Neural cell (in vitro differentiated cells): ENCODE data around the gene SEMA7A.

Experiments used
- CTCF ChIP-seq: fragments of 450-650 bp; IDR thresholded peaks from 2 replicates; pipeline ENCODE4 v1.5.1; 2014; ENCODE audit warnings: antibody characterized with exemption, mild to moderate bottlenecking, moderate library complexity; ENCODE audit not compliant: poor library complexity, severe bottlenecking
- MXI1 ChIP-seq: fragments of 450-650 bp; conservative IDR thresholded peaks from 2 replicates; pipeline ENCODE4 v1.6.1; 2014; ENCODE audit warnings: antibody characterized with exemption, mild to moderate bottlenecking; ENCODE audit not compliant: poor library complexity, severe bottlenecking
- RAD21 ChIP-seq: fragments of 450-650 bp; conservative IDR thresholded peaks from 2 replicates; pipeline ENCODE4 v1.6.1; 2014; ENCODE audit warnings: antibody characterized with exemption, mild to moderate bottlenecking, moderate library complexity
- REST ChIP-seq: IDR thresholded peaks from 2 replicates; pipeline ENCODE4 v1.6.1; 2012; ENCODE audit warnings: borderline replicate concordance
- SMC3 ChIP-seq: fragments of 450-650 bp; conservative IDR thresholded peaks from 2 replicates; pipeline ENCODE4 v1.6.1; 2014; ENCODE audit warnings: antibody characterized with exemption, mild to moderate bottlenecking, moderate library complexity; ENCODE audit not compliant: poor library complexity

GRCh38 chr15:74431645-74432044 is 2.1 kb downstream of the SEMA7A start:
- TF ChIP-seq CTCF: no peak
- TF ChIP-seq SMC3: no peak
- no peak for TF ChIP-seq REST
- no peak for TF ChIP-seq MXI1
- no peak for TF ChIP-seq RAD21
